Neural cell (in vitro differentiated cells): ENCODE results near the gene SAMSN1.

Experiments
- EP300 ChIP-seq: fragments of 450-650 bp; conservative IDR thresholded peaks from 2 replicates; pipeline ENCODE4 v1.6.1; 2014; ENCODE audit warnings: antibody characterized with exemption, mild to moderate bottlenecking, moderate library complexity; ENCODE audit not compliant: poor library complexity, severe bottlenecking
- EZH2 ChIP-seq: fragments of 200-600, 300-800 bp; shearing (Covaris generic), sonication (generic); IDR thresholded peaks from 2 replicates; pipeline ENCODE4 v1.6.1; 2014; ENCODE audit warnings: antibody characterized with exemption, low read length, borderline replicate concordance, mild to moderate bottlenecking; ENCODE audit not compliant: insufficient read depth, poor library complexity, severe bottlenecking
- POLR2AphosphoS5 ChIP-seq: IDR thresholded peaks from 2 replicates; pipeline ENCODE4 v1.6.1; 2012
- RAD21 ChIP-seq: fragments of 450-650 bp; conservative IDR thresholded peaks from 2 replicates; pipeline ENCODE4 v1.6.1; 2014; ENCODE audit warnings: antibody characterized with exemption, mild to moderate bottlenecking, moderate library complexity
- TF ChIP-seq, protein P1 (sequence below): fragments of 450-650 bp; IDR thresholded peaks from 2 replicates; pipeline ENCODE4 v1.5.1; 2014; ENCODE audit warnings: antibody characterized with exemption, mild to moderate bottlenecking, moderate library complexity; ENCODE audit not compliant: poor library complexity, severe bottlenecking
- TF ChIP-seq, protein P2 (sequence below): IDR thresholded peaks from 2 replicates; pipeline ENCODE4 v1.6.1; 2012; ENCODE audit warnings: borderline replicate concordance

DNA sequence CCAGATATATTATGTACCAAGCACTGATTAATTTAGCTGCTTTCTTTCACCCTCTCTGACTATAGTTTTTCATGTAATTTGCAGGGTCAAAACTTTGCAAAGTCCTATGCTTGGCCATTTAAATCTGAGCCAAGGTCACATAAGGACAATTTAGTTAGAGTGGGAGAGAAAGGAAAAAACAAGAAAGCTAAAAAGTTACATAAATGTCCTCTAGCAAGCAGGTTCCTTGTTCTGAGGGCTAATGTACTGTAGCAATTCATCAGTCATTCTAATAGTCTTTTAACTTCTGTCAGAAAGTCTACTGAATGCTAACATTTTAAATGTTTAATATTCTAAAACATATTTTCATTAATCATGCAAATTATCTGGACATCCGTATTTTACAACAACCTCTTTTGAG lies 68.3 kb downstream of the SAMSN1 start:
- TF ChIP-seq EZH2 (no peak), POLR2AphosphoS5 (no peak), RAD21 (no peak), EP300 (no peak)
- TF ChIP-seq, protein P1, sequence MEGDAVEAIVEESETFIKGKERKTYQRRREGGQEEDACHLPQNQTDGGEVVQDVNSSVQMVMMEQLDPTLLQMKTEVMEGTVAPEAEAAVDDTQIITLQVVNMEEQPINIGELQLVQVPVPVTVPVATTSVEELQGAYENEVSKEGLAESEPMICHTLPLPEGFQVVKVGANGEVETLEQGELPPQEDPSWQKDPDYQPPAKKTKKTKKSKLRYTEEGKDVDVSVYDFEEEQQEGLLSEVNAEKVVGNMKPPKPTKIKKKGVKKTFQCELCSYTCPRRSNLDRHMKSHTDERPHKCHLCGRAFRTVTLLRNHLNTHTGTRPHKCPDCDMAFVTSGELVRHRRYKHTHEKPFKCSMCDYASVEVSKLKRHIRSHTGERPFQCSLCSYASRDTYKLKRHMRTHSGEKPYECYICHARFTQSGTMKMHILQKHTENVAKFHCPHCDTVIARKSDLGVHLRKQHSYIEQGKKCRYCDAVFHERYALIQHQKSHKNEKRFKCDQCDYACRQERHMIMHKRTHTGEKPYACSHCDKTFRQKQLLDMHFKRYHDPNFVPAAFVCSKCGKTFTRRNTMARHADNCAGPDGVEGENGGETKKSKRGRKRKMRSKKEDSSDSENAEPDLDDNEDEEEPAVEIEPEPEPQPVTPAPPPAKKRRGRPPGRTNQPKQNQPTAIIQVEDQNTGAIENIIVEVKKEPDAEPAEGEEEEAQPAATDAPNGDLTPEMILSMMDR, result no peak
- TF ChIP-seq, protein P2, sequence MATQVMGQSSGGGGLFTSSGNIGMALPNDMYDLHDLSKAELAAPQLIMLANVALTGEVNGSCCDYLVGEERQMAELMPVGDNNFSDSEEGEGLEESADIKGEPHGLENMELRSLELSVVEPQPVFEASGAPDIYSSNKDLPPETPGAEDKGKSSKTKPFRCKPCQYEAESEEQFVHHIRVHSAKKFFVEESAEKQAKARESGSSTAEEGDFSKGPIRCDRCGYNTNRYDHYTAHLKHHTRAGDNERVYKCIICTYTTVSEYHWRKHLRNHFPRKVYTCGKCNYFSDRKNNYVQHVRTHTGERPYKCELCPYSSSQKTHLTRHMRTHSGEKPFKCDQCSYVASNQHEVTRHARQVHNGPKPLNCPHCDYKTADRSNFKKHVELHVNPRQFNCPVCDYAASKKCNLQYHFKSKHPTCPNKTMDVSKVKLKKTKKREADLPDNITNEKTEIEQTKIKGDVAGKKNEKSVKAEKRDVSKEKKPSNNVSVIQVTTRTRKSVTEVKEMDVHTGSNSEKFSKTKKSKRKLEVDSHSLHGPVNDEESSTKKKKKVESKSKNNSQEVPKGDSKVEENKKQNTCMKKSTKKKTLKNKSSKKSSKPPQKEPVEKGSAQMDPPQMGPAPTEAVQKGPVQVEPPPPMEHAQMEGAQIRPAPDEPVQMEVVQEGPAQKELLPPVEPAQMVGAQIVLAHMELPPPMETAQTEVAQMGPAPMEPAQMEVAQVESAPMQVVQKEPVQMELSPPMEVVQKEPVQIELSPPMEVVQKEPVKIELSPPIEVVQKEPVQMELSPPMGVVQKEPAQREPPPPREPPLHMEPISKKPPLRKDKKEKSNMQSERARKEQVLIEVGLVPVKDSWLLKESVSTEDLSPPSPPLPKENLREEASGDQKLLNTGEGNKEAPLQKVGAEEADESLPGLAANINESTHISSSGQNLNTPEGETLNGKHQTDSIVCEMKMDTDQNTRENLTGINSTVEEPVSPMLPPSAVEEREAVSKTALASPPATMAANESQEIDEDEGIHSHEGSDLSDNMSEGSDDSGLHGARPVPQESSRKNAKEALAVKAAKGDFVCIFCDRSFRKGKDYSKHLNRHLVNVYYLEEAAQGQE, result no peak
